Sigmoid colon (tissue), 4 donors: ENCODE results near the gene TOP2A.

ENCODE experiments used
- CTCF ChIP-seq, 4 experiments: fragments of 450-650 bp in 3 of 4; fragments of 200-600 bp in 1 of 4; IDR thresholded peaks; one replicate each; pipeline ENCODE4 v1.5.1; 2016 to 2019; ENCODE audit warnings: antibody characterized with exemption in 4 of 4, mild to moderate bottlenecking in 3 of 4, moderate library complexity in 2 of 4
- EP300 ChIP-seq, 4 donors: sonication (generic); formaldehyde crosslinking; IDR thresholded peaks; one replicate each; pipeline ENCODE4 v1.6.1; 2017; ENCODE audit warnings: antibody characterized with exemption in 4 of 4
- POLR2A ChIP-seq, 2 donors: fragments of 450-650 bp; IDR thresholded peaks; one replicate each; pipeline ENCODE4 v1.6.1; 2016; ENCODE audit warnings: antibody characterized with exemption in 2 of 2, mild to moderate bottlenecking in 2 of 2, moderate library complexity in 2 of 2
- POLR2AphosphoS5 ChIP-seq, 4 donors: sonication (generic); formaldehyde crosslinking; IDR thresholded peaks; one replicate each; pipeline ENCODE4 v1.6.1; 2017; ENCODE audit warnings: antibody characterized with exemption in 4 of 4

DNA sequence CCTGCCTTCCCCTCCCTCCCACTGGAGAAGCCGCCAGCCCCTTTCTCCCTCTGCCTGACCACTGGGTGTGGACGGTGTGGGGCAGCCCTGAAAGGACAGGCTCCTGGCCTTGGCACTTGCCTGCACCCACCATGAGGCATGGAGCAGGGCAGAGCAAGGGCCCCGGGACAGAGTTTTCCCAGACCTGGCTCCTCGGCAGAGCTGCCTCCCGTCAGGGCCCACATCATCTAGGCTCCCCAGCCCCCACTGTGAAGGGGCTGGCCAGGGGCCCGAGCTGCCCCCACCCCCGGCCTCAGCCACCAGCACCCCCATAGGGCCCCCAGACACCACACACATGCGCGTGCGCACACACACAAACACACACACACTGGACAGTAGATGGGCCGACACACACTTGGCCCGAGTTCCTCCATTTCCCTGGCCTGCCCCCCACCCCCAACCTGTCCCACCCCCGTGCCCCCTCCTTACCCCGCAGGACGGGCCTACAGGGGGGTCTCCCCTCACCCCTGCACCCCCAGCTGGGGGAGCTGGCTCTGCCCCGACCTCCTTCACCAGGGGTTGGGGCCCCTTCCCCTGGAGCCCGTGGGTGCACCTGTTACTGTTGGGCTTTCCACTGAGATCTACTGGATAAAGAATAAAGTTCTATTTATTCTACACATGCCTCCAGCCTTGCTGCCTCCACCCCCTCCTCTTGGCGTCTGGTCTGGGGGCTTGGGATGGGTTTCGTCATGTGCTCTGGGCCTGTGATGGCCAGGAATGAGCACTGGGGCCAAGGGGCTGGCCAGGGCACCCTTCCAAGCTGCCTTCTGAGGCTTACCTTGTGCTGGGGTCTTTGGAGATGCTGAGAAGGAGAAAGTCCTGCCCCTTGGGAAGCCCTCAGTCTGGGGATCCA is 60.5 kb downstream of the TOP2A start:
- TF ChIP-seq CTCF (IDR thresholded peaks at IDR 0.05) (no peak), POLR2A (IDR thresholded peaks at IDR 0.05) (no peak), POLR2AphosphoS5 (IDR thresholded peaks at IDR 0.05) (peak in 1 of 4 donors; percentile 4), EP300 (IDR thresholded peaks at IDR 0.05) (no peak)
